Measurements from ENCODE around the gene MRPL23.

GRCh38 chr11:1994121-1994520 is 47.0 kb downstream of the MRPL23 start:
- no peak for TF ChIP-seq EZH2phosphoT487 (IDR thresholded peaks at IDR 0.05; ENCODE audit: borderline replicate concordance, low read length)
- no peak for TF ChIP-seq CTCF (conservative IDR thresholded peaks at IDR 0.05; ENCODE audit: low read depth, low read length)
- TF ChIP-seq EZH2 (IDR thresholded peaks at IDR 0.05; ENCODE audit: low read length, unreplicated experiment): no peak
